ENCODE results near the gene IKZF1. TPM values are rescaled to one million over a fixed set of nuclear protein-coding genes. Genes with fewer than 3 reads are reported as not detected.

IKZF1 gene
- total and polyA plus RNA-seq, 2 of the 4 experiments (the other 2 are of a cell fraction): not detected

DNA sequence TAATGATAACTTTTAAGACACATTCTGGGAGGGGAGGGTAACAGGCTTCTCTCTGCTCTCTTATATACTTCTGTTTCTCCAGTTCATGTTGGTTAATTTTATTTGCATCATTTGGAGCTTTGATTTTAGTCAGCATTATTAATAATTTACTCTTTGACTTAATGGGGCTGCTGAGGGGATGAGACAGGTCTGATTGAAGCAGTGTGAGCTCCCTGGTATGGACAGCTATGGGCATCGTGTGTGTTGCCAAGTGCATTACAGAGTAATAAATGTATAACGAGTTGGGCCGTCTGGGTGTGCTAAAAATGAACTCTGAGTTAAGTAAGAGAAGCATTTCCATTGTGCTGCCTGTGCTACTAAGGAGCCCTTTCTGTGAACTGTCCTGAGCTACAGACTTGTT is 31.7 kb upstream of the IKZF1 start:
- no CpG with 5 or more reads among the region's 3 CpGs for WGBS, 2 experiments (ENCODE audit: extremely low coverage in 2 of 2, insufficient read length in 1 of 2)
- Histone ChIP-seq H3K18ac (ENCODE audit: low read depth, low read length) (no peak overlapping the region), H3K56ac (ENCODE audit: extremely low read depth, insufficient read depth, low read length) (no peak overlapping the region), H2BK20ac (ENCODE audit: low read depth, low read length) (no peak overlapping the region), H2BK120ac (ENCODE audit: low read depth, low read length) (no peak overlapping the region), H3K27me3 (ENCODE audit: control insufficient read depth, insufficient read depth, low read length) (no peaks in the 10 kb centered on the region), H3K27ac (ENCODE audit: insufficient read depth, low read length) (no peak overlapping the region), H2BK5ac (ENCODE audit: low read depth, low read length, poor library complexity, severe bottlenecking) (no peak overlapping the region), H3K4me1 (ENCODE audit: control insufficient read depth, insufficient read depth, low read length) (no peaks in the 10 kb centered on the region), H3K79me1 (ENCODE audit: low read depth in 1 of 2, low read length in 2 of 2) (no peaks in the 10 kb centered on the region), H3K4me3 (ENCODE audit: insufficient read depth, low read depth, low read length) (no peak overlapping the region), H4K91ac (ENCODE audit: insufficient read depth, low read depth, low read length) (no peak overlapping the region), H4K8ac (ENCODE audit: low read depth in 2 of 2, low read length in 2 of 2) (no peak overlapping the region), H3K4ac (ENCODE audit: low read depth, low read length) (no peak overlapping the region), H2AK9ac (replicated peaks; ENCODE audit: low read depth, low read length, poor library complexity) (no peak overlapping the region), H3K9ac (ENCODE audit: low read depth, low read length) (no peak overlapping the region), H2AFZ (replicated peaks; ENCODE audit: low read length, poor library complexity) (no peak overlapping the region), H3K4me2 (ENCODE audit: low read depth, low read length) (no peak overlapping the region), H2AK5ac (ENCODE audit: low read depth, low read length) (no peak overlapping the region), H3K23ac (ENCODE audit: low read depth, low read length) (no peak overlapping the region), H2BK15ac (ENCODE audit: low read depth, low read length) (no peak overlapping the region), H3K9me3 (ENCODE audit: control insufficient read depth, insufficient read depth, low read length) (no peaks in the 10 kb centered on the region), H3K36me3 (ENCODE audit: control insufficient read depth, insufficient read depth, low read length) (no peaks in the 10 kb centered on the region), H3K14ac (replicated peaks; ENCODE audit: low read depth, low read length) (no peak overlapping the region), H4K5ac (ENCODE audit: low read depth, low read length) (no peak overlapping the region), H3K9me1 (ENCODE audit: insufficient read depth, low read length) (no peaks in the 10 kb centered on the region), H4K20me1 (ENCODE audit: insufficient read depth, low read length) (no peaks in the 10 kb centered on the region)
- CTCF ChIA-PET: no interaction called here
- BruUV-seq (replicated peaks): no TSS peak
- TF ChIP-seq CEBPB (IDR thresholded peaks at IDR 0.05; ENCODE audit: low read depth, low read length) (no peak), CHD1 (IDR thresholded peaks at IDR 0.05; ENCODE audit: low read depth, low read length) (no peak), MAZ (IDR thresholded peaks at IDR 0.05; ENCODE audit: borderline replicate concordance, low read depth, low read length) (no peak)
- in situ Hi-C loops (cut with MboI; ENCODE audit: low sequenced_read_pairs) (no loop called here), dilution Hi-C loops (cut with HindIII; ENCODE audit: low sequenced_read_pairs, unreplicated experiment) (no loop called here), intact Hi-C loops (cut with micrococcal nuclease) (no loop called here)
- POLR2A ChIA-PET (ENCODE audit: unreplicated experiment): no interaction called here
- DNase-seq: no peak
- no peak for ATAC-seq (ENCODE audit: low read depth)
